Effector CD4-positive, alpha-beta T cell (primary cell): Measurements from ENCODE around the gene ANTXR1.
"Not testable (repeated sequence)": the region's sequence is repeated elsewhere in the genome, so short reads cannot be mapped to it uniquely, and the experiment has no call there.

ENCODE experiments used
- DNase-seq: peaks from one replicate; pipeline ENCODE4 v3.0.0-alpha.2; 2020

ANTXR1 gene

DNA sequence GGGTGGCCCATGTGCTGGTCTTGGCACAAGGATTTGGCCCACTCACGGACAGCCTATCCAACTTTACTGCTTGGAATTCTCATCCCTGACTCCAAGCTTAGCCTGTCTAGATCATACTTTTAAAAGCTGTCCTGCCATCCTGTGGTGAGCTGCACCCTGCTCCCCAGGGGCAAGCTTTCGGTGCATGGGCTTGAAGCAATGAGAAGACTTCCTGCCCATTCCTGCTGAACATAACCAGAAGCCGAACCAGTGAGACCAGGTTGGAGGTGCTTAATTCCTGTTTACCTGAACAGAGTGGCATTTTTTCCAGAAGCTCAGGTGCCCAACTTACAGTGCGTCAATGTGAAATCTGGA is 154.5 kb downstream of the ANTXR1 start:
- DNase-seq: no peak

DNA sequence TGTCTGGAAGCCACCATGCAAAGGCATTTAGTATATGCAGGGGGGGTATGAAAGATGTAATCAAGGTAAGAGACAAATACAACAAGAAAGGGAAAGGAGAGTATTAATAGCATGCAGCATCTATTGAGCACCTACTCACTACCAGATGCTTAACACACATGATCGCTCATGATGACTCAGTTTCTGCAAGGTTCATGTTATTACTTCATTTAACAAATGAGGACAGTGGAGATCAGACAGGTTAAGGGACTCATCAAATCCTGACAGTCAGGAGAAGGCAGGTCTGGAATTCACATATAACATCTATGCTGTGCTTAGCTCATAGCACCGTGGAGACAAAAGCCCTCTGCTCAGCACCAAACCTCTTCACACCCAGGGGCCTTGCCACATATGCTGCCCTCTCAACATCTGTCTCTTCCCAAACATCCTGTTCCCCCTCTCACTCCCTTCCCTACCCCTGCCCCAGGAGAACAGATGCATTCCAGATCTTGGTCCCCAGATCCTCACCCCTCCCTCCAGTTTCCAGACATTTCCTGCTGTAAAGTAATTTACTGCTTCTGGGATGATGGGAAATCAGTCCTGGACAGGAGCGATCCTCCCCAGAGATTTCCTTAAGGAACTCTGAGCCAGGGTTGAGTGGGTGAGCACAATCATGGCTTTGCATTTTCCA is 155.3 kb downstream of the ANTXR1 start:
- no peak for DNase-seq

DNA sequence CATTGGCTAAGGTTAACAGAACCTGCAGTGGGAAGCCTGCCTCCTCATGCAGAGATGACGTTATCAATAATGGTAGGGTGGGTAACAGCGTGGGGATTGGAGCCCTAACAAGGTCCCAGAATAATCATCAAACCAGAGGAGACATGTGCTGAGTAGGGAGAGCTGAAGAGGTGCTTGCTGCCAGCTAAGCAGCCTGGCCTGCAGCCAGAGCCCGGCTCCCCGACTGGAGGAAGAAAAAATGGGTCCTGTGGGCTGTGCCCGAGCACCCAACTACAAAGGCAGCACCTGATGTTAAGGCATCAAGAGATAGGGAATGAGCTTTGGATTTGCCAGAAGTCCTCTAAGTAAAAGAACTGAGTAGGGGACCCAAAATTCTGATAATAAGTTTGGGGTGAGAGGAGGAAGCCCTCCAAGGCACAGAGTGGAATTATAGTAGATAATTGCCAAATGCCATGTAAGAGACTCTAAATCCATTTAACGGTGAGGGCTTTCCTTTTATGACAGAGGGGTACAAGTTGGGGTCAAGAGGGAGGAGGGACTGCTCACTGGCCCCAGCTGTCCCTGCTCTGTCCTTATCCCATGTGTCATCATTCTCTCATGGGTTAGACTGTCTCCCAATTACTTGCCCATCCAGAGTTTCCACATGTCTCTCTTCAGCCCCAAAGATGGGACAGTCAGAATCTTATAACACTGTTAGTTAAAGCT is 156.1 kb downstream of the ANTXR1 start:
- DNase-seq: no peak

DNA sequence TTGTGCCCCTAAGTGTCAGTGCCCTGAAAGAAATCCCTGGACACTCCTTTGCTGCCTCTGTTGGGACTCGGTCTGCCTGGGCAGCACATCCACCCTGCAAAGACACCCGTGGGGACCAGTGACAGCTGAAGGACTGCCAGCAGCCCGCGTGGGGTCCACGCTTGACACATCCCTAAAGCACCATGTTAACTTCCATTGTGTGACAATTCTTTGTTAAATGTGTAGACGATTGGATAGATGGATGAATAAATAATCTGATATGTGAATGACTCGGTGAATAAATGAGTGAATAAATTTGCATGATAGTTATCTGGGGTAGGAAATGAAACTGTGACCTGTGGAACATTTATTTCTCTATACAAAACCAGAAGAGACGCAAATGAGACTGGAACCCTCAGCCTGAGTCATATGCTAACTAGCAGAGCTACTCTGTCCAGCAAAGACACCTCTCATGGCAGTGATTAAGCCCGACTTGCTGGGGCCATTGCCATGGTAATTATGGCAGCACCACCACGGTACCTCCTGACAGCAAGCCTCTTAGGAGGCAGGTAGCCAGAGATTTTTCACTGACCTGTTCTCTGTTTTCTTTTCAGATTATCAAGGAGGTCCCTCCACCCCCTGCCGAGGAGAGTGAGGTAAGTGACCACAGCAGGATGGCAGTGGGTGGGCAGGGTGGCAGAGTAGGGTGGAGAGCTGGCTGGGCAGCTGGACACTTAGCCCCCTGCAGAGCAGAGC is 156.8 kb downstream of the ANTXR1 start:
- DNase-seq: no peak

DNA sequence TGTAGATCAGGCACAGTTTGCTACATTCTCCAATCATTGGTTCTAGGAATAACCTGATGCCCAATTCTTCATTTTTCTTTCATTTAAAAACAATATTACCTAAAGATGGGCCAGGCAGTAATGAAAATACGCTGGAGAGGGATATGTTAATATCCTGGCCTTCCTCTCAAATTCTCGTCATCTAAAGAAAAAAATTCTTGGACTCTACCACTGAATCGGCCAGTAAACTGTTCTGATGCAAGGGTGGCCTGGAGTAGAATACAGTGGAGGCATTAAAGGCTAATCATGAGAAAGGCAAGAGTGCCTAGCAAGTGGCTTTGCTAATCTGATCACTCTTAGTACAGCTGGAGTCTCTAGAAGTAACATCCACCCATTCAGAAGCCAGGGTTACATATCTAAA is 157.7 kb downstream of the ANTXR1 start:
- no peak for DNase-seq

DNA sequence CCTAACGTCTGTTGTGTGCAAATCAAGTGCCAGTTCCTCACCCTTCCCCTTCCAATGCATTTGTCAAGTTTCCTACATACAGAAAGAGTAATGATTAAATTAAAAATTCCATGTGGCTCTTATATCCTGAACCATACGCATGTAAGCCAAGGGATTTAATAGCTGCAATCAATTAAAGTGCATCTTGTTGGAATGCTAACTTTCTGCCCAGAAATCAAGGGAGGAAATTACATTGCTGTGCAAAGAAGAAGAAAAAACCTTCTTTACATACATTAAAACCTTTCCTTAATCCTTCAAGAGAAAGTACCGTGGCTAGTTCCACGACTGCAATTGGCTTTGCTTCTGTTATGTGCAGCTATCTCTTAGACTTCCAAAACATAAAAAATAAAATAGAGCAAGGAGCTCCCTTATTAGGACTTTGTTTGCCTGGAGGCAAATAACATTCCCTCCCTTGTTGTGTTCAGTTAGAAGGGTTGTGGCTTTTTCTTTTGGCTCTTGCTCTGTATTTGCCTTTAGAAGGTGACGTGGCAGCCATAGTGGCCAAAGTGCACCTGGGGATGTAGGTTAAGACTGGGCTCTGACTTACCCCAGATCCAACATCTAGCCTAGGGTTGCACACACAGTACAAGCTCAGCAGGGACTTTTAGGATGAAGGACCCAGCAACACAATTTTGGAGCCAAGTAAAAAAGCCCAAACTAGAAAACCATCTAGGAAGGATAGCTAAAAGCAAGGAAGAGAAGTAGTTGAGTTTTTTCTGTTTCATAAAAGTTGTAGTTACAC is 158.3 kb downstream of the ANTXR1 start:
- DNase-seq: no peak

DNA sequence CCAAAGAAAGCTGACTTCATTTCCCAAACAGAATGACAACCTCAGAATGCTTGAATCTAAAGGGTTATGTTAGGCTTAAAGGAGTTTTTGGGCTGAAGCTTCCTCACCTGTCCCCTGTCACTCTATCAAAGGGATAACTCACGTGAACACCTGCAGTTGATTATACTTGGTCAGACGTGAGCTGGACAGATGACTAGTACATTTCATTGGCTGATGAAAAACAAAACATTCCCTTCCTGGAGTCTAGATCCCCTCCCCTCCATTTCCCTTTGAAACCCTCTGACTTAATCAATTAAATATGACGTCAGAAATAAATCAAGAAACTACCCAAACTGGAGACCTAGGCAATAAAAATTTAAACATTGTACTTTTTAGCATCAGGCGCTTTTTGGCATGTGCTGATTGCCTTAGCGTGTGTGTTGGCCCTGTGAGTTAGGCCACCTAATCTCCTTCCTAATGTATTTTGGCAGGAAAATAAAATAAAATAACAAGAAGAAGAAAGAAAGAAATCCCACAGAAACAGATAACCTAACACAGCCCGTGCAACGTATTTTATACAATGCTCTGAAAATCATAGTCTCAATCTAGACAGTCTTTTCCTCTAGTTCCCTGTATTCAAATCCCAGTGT is 159.0 kb downstream of the ANTXR1 start:
- no peak for DNase-seq

DNA sequence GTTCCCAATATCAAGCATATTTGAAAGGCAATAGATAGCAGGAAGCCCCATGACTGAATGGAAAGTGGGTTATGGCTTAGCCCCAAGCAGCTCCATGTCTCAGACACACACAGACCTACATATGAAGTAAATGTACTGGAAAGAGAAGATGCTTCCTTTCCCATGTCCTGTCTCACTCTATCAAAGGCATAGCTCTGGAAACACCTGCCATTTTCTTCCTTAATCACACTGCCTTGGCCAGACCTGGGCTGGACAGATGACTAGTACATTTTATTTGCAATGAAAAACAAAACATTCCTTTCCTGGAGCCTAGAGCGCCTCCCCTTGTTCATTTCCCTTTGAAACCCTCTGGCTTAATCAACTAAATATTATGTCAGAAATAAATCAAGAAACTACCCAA is 160.7 kb downstream of the ANTXR1 start:
- DNase-seq: no peak

DNA sequence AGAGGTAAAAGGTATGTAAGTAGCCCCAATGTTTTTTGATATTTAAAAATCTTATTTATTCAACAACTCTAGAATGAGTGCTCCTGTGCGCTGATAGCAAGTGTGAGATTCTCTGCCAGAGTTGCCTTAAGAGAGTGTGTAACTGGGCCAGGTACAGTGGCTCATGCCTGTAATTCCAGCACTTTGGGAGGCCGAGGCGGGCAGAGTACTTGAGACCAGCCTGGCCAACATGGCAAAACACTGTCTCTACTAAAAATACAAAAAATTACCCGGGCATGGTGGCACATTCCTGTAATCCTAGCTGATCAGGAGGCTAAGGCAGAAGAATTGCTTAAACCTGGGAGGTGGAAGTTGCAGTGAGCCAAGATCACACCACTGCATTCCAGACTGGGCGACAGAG is 161.2 kb downstream of the ANTXR1 start:
- not testable (repeated sequence) for DNase-seq

DNA sequence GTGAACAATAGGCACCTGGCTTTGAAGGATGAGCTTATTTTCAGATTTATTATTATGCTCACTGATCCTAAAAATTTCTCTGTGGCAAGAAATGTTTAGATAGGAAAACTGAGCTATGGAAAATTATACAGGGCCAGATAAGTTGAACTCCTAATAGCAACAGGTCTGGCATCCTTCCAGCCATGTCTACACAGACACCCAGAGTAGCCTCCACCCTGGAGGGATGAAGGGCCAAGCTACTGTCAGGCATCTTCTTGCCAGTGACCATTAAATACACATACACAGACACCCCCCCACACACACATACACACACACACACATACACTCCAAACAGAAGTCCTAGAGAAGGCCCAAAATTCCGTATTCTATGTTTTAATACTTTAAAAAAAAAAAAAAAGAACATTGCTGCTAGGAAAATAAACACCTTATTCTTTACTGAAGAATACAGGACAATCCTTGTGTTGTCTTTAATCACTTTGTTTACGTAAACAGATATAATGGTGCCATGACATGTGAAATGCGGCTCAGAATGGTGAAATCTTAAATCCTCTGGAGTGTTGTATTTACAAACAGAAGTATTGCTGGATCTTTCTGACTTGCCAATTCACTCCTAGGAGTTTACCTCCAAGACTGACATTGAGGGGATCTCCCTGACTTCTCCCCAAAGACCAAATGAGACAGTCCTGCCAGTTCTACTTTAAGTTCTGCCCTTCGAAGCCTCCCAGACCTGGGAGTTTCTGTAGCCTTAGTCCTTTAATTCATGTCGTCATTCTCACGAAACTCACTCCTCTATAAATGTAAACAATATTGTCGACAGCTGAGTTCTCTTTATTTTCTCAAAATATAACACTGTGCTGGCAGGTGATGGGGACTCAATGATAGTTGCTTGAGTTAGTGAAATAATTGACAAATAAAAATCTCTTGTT is 163.1 kb downstream of the ANTXR1 start:
- DNase-seq: no peak

DNA sequence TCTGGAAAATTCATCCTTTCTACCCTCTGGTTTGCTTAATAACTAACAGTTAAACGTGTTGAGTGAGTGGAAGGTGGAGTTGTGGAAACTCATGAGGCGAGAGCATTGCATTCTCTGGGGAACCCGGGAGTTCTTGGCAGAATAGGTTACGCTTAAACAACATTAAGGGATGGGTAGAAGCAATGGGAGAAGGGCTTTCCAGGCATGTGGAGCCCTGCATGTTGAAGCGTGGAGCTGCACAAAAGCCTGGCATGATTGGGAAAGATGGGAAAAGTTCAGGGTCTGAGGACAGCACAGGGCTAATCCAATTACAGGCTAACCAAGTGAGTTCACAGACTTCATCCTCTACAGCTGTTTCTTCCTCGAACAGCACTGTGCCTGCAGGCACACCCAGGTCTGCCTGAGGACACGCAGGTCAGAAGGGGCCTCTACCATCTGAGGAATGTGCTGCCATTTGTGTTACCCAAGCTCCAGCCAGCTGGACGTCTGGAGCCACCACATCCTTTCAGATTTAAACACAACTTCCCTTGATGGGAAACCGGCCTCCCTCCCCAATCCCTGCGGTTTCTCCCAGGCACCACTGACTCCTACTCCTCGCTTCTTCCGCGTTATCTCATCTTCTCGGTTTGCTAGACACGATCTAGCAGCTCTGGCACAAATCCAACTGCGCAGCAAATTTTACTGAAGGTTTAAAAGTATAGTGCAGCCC is 164.2 kb downstream of the ANTXR1 start:
- no peak for DNase-seq

DNA sequence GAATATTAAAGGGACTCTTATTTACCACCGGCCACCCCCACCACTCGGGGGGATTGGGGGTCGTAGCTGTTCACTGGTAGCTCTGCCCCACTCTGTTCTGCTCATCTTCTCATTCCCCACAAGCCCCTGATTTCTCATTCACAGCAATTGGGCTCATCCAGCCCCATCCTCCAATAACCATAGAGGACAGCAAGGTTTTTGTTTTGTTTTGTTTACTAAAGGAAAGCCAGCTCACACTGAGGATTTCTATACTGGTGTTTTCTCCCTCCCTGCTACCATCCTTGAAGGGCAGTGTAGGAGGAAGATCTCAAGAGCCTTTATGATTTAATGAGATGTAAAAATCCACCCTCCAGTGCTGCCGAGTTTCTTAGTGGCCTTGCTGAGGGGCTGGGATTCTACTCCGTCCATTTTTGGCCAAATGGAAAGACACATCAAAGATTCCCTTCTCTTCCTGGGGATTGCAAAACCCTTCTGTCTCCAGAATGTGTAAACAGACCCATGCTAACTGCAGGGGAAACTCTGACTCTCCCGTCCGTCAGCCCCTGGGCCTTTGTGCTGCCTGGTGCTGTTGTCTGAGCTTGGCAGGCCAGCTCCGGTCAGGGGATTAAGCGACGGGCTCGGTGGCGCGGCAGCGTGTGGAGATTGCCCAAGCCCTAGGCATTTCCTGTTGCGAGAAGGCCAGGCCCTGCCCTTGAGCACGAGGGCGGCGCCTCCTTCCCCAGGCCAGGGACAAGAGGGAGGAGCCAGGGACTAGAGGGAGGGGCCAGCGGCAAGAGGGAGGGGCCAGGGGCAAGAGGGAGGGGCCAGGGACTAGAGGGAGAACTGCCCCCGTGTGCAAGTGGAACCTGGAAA is 165.0 kb downstream of the ANTXR1 start:
- no peak for DNase-seq

DNA sequence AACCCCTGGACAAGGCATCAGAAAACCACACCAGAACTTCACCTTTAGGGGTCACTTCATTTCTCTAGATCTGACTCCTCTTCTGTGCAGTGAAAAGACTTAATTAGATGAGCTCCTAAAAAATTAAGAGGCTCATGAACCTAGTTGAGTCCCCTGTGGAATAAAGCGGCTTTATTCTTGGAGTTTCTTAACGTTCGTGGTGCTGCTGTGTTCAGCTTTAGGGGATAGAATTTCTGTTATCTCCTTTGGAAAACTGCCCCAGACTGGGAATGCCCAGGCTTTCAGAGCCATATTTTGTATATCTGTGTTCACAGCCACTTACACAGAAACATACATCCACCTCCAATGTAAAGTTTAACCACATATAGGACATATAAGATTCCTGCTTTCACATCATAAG is 165.8 kb downstream of the ANTXR1 start:
- DNase-seq: no peak

DNA sequence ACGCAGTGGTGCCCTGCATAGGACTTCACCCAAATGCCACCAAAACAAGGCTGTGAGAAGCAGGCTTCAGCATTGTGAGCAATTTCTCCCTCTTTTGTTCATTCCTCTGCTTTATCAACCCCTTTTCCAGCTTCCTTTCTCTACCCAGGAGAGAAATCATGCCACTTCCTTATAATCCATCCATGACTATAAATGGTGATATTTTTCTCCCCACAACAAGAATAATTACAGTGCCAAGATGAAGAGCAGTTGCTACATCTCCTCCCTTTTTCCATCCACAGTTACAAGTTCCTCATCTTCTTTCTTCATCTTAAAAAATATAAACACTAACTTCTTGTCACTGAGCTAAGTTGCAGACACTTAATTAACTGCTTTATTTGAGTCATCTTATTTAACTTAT is 167.2 kb downstream of the ANTXR1 start:
- DNase-seq: no peak

DNA sequence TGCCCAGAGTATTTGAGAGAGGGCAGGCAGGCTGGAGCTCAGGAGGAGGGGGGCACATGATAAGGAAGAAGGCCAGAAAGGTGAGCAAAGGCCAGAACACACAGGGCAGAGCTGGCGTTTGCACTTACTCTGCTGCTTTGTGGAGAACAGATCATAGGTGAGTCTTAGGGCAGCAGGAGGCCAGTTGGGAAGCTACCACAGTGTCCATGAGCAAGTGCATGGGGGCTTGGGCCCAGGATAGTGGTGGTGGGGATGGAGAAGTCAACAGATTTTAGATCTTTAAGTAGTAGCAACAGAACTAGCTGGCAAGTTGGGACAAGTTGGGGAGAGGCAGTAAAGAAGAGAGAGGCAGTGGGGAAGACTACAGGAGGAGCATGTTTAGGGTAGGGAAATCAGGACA is 168.0 kb downstream of the ANTXR1 start:
- no peak for DNase-seq

DNA sequence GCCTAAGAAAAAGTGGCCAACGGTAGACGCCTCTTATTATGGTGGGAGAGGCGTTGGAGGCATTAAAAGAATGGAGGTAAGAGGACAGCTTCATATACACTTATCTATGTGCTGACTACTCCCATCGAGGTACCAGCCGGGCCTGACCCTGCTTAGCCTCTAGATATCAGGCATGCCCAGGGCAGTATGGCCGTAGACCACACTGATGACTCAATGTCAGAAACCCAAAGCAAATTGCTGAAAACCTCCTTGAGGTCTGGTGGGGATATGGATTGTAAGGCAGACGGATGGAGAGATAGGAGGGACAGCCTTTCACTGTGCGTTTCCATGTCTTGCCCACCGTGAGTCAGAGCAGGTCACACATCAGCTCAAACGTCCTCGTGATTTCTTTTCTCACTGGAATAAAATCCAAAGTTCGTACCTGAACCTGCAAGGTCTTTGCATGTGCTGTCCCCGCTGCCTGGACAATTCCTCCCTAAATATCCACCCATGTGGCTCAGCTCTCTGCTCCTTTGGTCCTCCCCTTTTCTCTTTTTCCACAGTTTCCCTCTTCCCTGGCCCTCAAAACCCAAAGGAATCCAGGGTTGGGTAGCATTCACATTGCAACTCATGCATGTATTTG is 168.9 kb downstream of the ANTXR1 start:
- DNase-seq: no peak

DNA sequence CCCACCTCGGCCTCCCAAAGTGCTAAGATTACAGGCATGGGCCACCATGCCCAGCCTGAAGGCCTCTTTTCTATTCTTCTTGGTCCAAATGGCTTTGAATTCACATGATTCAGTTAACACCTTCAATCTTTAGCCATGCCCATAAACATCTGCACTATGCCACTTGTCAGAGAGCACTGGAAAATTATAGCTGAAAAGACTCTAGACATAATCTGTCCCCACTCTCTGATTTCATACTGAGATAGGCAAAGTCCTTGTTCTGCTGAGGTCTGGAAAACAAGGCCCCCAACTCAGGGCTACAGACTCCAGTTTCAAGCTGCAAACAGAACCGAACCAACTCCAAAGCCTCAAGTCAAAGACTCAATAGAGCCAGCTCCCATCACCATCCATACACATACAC is 170.7 kb downstream of the ANTXR1 start:
- no peak for DNase-seq

DNA sequence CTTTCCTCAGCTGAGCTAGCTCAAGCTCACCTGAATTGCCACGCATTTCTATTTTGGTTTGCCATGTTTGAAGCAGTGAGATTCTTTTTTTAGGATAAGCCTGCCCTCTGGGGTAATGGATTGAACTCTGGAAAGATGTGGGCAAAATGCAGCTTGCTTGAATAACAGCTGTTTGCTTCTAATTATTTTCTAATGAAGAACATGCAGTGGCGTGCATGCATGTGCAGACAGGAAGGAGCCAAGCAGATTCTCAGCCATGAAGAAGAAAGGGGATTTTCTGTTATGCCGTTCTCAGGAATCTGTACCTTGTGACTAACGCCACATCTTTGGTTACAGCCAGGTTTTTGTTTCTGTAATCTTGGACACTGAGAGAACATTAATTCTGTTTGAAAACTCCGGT is 171.2 kb downstream of the ANTXR1 start:
- no peak for DNase-seq

DNA sequence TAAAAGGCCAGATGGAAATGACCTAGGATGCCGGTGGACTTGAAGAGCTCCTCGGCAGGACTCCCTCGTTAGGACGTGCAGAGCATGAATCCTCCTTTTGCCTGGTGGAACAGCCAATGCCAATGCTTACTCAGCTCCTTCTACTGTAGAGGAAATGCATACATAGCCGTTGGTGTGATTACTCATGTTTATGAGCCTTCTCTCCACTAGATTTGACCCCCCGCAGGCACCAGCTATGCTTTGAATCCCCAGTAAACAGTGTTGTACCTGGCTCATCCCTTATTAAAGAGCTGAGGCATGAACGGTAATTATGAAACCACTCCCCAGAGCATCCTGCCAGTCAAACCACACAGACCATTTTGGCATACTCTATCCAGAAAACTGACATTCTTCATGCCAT is 172.8 kb downstream of the ANTXR1 start:
- no peak for DNase-seq

DNA sequence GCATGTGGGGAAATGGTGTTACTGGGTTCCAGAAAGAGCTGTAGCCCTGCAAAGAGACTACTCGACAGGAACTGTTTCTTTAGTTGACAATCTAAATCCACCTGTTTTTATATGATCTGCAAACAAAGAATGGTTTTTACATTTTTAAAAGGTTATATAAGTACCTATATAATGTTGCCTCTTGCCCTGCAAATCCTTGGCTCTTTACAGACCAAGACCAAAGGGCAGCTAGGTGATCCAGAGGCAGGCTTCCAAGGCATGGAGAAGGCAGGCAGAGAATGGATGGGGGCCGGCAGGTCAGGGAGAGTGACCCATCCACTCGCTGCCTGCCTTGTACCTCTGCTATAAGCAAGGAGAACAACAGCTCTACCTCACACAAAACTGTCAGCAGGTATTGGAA is 173.6 kb downstream of the ANTXR1 start:
- no peak for DNase-seq
